ENCODE measurements around the gene TOX3. TPM values are rescaled to one million over a fixed set of nuclear protein-coding genes. Genes with fewer than 3 reads are reported as not detected.

TOX3 gene
- total and polyA plus RNA-seq, 2 of the 8 experiments (the other 6 are each of a cell fraction or from before 2014, with no cell fraction given): 16.7 to 31.2 TPM

DNA sequence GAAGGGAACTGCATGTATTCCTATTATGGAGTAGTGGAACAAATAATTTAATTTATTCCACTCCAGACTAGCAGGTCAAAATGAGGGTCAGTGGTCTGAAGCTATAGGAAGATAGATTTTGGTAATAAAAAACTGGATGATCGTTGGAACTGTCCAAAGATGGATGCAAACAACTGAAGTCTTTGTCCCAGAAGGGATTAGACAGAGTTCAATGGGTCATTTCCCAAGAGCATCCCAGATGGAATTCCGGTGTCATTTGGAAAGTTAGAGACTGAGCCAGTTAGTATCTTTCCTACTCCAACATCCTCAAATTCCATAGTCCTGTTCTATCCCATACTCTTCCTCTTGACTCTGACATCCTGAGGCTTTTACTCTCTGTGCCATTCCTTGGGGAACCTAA, 22.8 kb upstream of the TOX3 start:
- H3K4me1 ChIP-seq (replicated peaks in 1 of 4; ENCODE audit: control insufficient read depth in 3 of 4, insufficient read depth in 4 of 4, low read length in 3 of 4): peaks cover 0 to 6% (median 0%) of the 10 kb centered on the region in 4 experiments; a peak in 1 of 7 replicates
- DNase-seq (ENCODE audit: low read depth in 1 of 2, low spot score in 2 of 2): no peak
- H3K4ac ChIP-seq (replicated peaks; ENCODE audit: insufficient read length, low read depth, low read length): no peak overlapping the region
- WGBS, 2 experiments (ENCODE audit: extremely low coverage in 1 of 2, insufficient coverage in 1 of 2, insufficient read length in 1 of 2, insufficient replicate concordance in 2 of 2, low coverage in 1 of 2, low lambda C conversion rate in 2 of 2, missing lambda C conversion rate in 1 of 2): 95% methylated on average over 2 of the region's 2 CpGs; no CpG with 5 or more reads in 1 of the 2 experiments
- no peaks in the 10 kb centered on the region for H4K20me1 ChIP-seq (replicated peaks in 1 of 2; ENCODE audit: control insufficient read depth in 1 of 2, insufficient read depth in 2 of 2, low read length in 2 of 2)
- ChIA-PET CTCF (ENCODE audit: partially characterized antibody) (interaction anchor here (0.7 kb wide), 1 partner anchor 40 kb away, joined by 3 read pairs; no protein-coding TSS in a partner anchor), POLR2A (ENCODE audit: partially characterized antibody) (no interaction called here)
- H3K56ac ChIP-seq (replicated peaks; ENCODE audit: insufficient read length, low read depth, low read length): no peak overlapping the region
- no peak overlapping the region for H3K9ac ChIP-seq (replicated peaks in 1 of 4; ENCODE audit: extremely low read depth in 1 of 4, low read depth in 3 of 4, low read length in 3 of 4)
- no peak overlapping the region for H2BK5ac ChIP-seq (ENCODE audit: low read depth, low read length)
- no peak overlapping the region for H2BK12ac ChIP-seq (ENCODE audit: low read depth, low read length)
- H3K18ac ChIP-seq (ENCODE audit: extremely low read depth, low read length): no peak overlapping the region
- no peak overlapping the region for H3K14ac ChIP-seq (ENCODE audit: insufficient read length)
- no peaks in the 10 kb centered on the region for H3K36me3 ChIP-seq (ENCODE audit: control insufficient read depth in 2 of 4, insufficient read depth in 4 of 4, low read length in 3 of 4)
- no peak overlapping the region for H4K91ac ChIP-seq (replicated peaks; ENCODE audit: insufficient read length, low read length)
- no peaks in the 10 kb centered on the region for H3K27me3 ChIP-seq (replicated peaks in 1 of 4; ENCODE audit: control insufficient read depth in 3 of 4, extremely low read depth in 1 of 4, insufficient read depth in 3 of 4, low read length in 3 of 4)
- no peaks in the 10 kb centered on the region for H3K79me1 ChIP-seq (ENCODE audit: low read depth, low read length)
- H3K23me2 ChIP-seq (ENCODE audit: low read depth, low read length): no peaks in the 10 kb centered on the region
- no peak overlapping the region for H2BK120ac ChIP-seq (replicated peaks; ENCODE audit: low read depth, low read length)
- no peak overlapping the region for H2AK5ac ChIP-seq (ENCODE audit: low read depth, low read length)
- no peak overlapping the region for H2BK15ac ChIP-seq (ENCODE audit: low read length)
- H4K8ac ChIP-seq (ENCODE audit: extremely low read depth, insufficient read depth, low read length): no peak overlapping the region
- no peaks in the 10 kb centered on the region for H3K79me2 ChIP-seq (ENCODE audit: control insufficient read depth in 1 of 2, insufficient read depth in 2 of 2, low read length in 2 of 2)
- no peak overlapping the region for H2BK20ac ChIP-seq (ENCODE audit: low read length)
- no peak overlapping the region for H3K4me2 ChIP-seq (ENCODE audit: insufficient read depth in 1 of 2, low read depth in 2 of 2, low read length in 2 of 2)
- H4K5ac ChIP-seq (ENCODE audit: insufficient read length, low read depth, low read length): no peak overlapping the region
- no peak overlapping the region for H3K23ac ChIP-seq (ENCODE audit: insufficient read length)
- no peak overlapping the region for H3K4me3 ChIP-seq (ENCODE audit: extremely low read depth in 1 of 4, insufficient read depth in 2 of 4, low read depth in 3 of 4, low read length in 4 of 4)
- no peak overlapping the region for H3K27ac ChIP-seq (ENCODE audit: low read depth, low read length)
- no peak for FAIRE-seq
- no peak overlapping the region for H2AFZ ChIP-seq (ENCODE audit: low read length)
- peaks cover 0 to 6% of the 10 kb centered on the region in 2 experiments; a peak in 1 of 4 replicates for H3K9me3 ChIP-seq (ENCODE audit: insufficient read depth in 2 of 2, low read depth in 1 of 2, low read length in 1 of 2)
- no peak for TF ChIP-seq KDM1A (IDR thresholded peaks at IDR 0.05; ENCODE audit: borderline replicate concordance, low read length)
- no peak for TF ChIP-seq SP4 (IDR thresholded peaks at IDR 0.05; ENCODE audit: low read length)
- TF ChIP-seq EZH2 (IDR thresholded peaks at IDR 0.05; ENCODE audit: low read depth, low read length, severe bottlenecking): no peak
- TF ChIP-seq PHF8 (conservative IDR thresholded peaks at IDR 0.05; ENCODE audit: low read depth, low read length): no peak
- TF ChIP-seq ASH2L (IDR thresholded peaks at IDR 0.05; ENCODE audit: low read length): no peak
- TF ChIP-seq RXRA (IDR thresholded peaks at IDR 0.05; ENCODE audit: insufficient read depth, low read depth, low read length): no peak
- TF ChIP-seq SP1 (IDR thresholded peaks at IDR 0.05; ENCODE audit: low read depth, low read length): no peak
- no peak for TF ChIP-seq NRF1 (IDR thresholded peaks at IDR 0.05; ENCODE audit: low read depth, low read length)
- TF ChIP-seq KDM5A (IDR thresholded peaks at IDR 0.05; ENCODE audit: low read length): no peak
- TF ChIP-seq POU5F1 (IDR thresholded peaks at IDR 0.05; ENCODE audit: low read depth, low read length): no peak
- no peak for TF ChIP-seq RAD21 (IDR thresholded peaks at IDR 0.05 in 1 of 2, conservative IDR thresholded peaks at IDR 0.05 in 1 of 2; ENCODE audit: low read depth in 2 of 2, low read length in 2 of 2)
- TF ChIP-seq POLR2A (IDR thresholded peaks at IDR 0.05; ENCODE audit: control extremely low read depth in 1 of 2, low read depth in 2 of 2, low read length in 2 of 2): no peak
- no peak for TF ChIP-seq SAP30 (IDR thresholded peaks at IDR 0.05; ENCODE audit: insufficient read depth, insufficient replicate concordance, low read length)
- TF ChIP-seq BCL11A (IDR thresholded peaks at IDR 0.05; ENCODE audit: low read depth in 2 of 2, low read length in 2 of 2): no peak
- TF ChIP-seq CTBP2 (IDR thresholded peaks at IDR 0.05; ENCODE audit: borderline replicate concordance, insufficient read depth, insufficient read length, low read length): no peak

Data from H1 (cell line).